Hepatocyte (in vitro differentiated cells): ENCODE data around the gene CCDC106.

ENCODE experiments used
- EZH2phosphoT487 ChIP-seq: fragments of 200-600 bp; sonication (generic); IDR thresholded peaks from one replicate; pipeline ENCODE4 v1.6.1; 2018; ENCODE audit warnings: antibody characterized with exemption, mild to moderate bottlenecking, low read depth, moderate library complexity; ENCODE audit not compliant: unreplicated experiment, severe bottlenecking
- TF ChIP-seq, protein P1 (sequence below): fragments of 200-600 bp; sonication (generic); IDR thresholded peaks from 2 replicates; pipeline ENCODE4 v1.5.1; 2016; ENCODE audit warnings: antibody characterized with exemption, mild to moderate bottlenecking; ENCODE audit not compliant: poor library complexity

DNA sequence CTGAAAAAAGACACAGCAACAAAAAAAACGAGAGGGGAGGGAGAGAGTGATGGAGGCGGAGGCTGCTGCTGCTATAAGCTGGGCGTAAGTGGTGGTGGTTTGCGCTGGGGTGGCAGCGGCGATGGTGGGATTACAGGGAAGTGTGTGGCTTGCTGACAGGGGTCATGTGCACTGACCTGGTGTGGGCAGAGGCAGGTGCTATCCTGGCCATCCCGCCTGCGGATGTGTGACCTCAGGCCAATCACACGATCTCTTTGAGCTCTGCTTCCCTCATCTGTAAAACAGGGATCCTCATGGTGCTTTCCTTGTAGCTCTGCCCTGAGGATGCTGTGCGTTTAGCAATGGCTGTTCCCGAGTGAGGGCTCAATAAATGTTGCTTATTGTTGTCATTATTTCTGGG lies 10.5 kb upstream of the CCDC106 start:
- TF ChIP-seq, protein P1, sequence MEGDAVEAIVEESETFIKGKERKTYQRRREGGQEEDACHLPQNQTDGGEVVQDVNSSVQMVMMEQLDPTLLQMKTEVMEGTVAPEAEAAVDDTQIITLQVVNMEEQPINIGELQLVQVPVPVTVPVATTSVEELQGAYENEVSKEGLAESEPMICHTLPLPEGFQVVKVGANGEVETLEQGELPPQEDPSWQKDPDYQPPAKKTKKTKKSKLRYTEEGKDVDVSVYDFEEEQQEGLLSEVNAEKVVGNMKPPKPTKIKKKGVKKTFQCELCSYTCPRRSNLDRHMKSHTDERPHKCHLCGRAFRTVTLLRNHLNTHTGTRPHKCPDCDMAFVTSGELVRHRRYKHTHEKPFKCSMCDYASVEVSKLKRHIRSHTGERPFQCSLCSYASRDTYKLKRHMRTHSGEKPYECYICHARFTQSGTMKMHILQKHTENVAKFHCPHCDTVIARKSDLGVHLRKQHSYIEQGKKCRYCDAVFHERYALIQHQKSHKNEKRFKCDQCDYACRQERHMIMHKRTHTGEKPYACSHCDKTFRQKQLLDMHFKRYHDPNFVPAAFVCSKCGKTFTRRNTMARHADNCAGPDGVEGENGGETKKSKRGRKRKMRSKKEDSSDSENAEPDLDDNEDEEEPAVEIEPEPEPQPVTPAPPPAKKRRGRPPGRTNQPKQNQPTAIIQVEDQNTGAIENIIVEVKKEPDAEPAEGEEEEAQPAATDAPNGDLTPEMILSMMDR: no peak
- TF ChIP-seq EZH2phosphoT487: no peak
